GM18517 (cell line): Measurements from ENCODE around the gene C11orf98.

Source experiments
- ATAC-seq: cut with Tn5 transposase; IDR thresholded peaks from one replicate; pipeline ENCODE4 v1.9.1; 2021; ENCODE audit warnings: mild to moderate bottlenecking, moderate library complexity; ENCODE audit not compliant: unreplicated experiment

The C11orf98 gene

GRCh38 chr11:62613291-62613778 is 51.7 kb downstream of the C11orf98 start:
- no peak for ATAC-seq
